GM12874 (cell line): ENCODE data around the gene GEN1.

Experiments
- CTCF ChIP-seq: IDR thresholded peaks from 2 replicates; pipeline ENCODE4 v1.5.1; 2011; ENCODE audit warnings: low read depth, mild to moderate bottlenecking, control low read depth, low read length, moderate library complexity; ENCODE audit not compliant: insufficient read depth

The GEN1 gene

GRCh38 chr2:17717666-17718065 lies 36.3 kb upstream of the GEN1 start:
- no peak for TF ChIP-seq CTCF

- TF ChIP-seq CTCF: no peak
Measured at GRCh38 chr2:17718689-17719088, 35.2 kb upstream of the GEN1 start.

GRCh38 chr2:17719562-17720371 lies 34.2 kb upstream of the GEN1 start:
- peak; percentile 61; the same call in 1 of the 2 replicates for TF ChIP-seq CTCF

GRCh38 chr2:17728210-17728609 lies 25.7 kb upstream of the GEN1 start:
- no peak for TF ChIP-seq CTCF

- no peak for TF ChIP-seq CTCF
Measured at GRCh38 chr2:17729880-17730279, 24.1 kb upstream of the GEN1 start.

GRCh38 chr2:17733599-17733998 lies 20.3 kb upstream of the GEN1 start:
- TF ChIP-seq CTCF: no peak

- TF ChIP-seq CTCF: no peak
Measured at GRCh38 chr2:17735864-17736263, 18.1 kb upstream of the GEN1 start.
